Vagina (tissue), 2 donors: ENCODE measurements around the gene CACNA1S. TPM values are rescaled to one million over a fixed set of nuclear protein-coding genes. Genes with fewer than 3 reads are reported as not detected.

Experiments
- DNase-seq, 2 donors: peaks; one replicate each; pipeline ENCODE4 v3.0.0-alpha.2; 2017; ENCODE audit errors: extremely low spot score in 2 of 2
- H3K27ac ChIP-seq: fragments of 200-600 bp; sonication (generic); one replicate; pipeline ENCODE4 v1.5.1; 2019
- H3K27me3 ChIP-seq: fragments of 200-600 bp; sonication (generic); one replicate; pipeline ENCODE4 v1.5.1; 2019
- H3K36me3 ChIP-seq, 2 donors: fragments of 200-600 bp; sonication (generic); one replicate each; pipeline ENCODE4 v1.5.1; 2017 to 2019
- H3K4me1 ChIP-seq: fragments of 200-600 bp; sonication (generic); one replicate; pipeline ENCODE4 v1.5.1; 2019
- H3K4me3 ChIP-seq, 2 donors: fragments of 200-600 bp; sonication (generic); 1 replicate in 1 of 2; 2 replicates in 1 of 2; pipeline ENCODE4 v1.5.1; 2016 to 2019
- H3K9me3 ChIP-seq: fragments of 200-600 bp; sonication (generic); one replicate; pipeline ENCODE4 v1.5.1; 2019
- POLR2A ChIP-seq, 2 donors: fragments of 450-650 bp; IDR thresholded peaks; one replicate each; pipeline ENCODE4 v1.6.1; 2017; ENCODE audit warnings: antibody characterized with exemption in 2 of 2, mild to moderate bottlenecking in 2 of 2, moderate library complexity in 2 of 2
- POLR2AphosphoS5 ChIP-seq, 2 donors: sonication (generic); formaldehyde crosslinking; IDR thresholded peaks; one replicate each; pipeline ENCODE4 v1.9.0; 2017; ENCODE audit warnings: antibody characterized with exemption in 2 of 2, mild to moderate bottlenecking in 2 of 2, low read depth in 1 of 2; ENCODE audit not compliant: insufficient read depth in 1 of 2
- intact Hi-C: fragments of 100-400 bp; cut with DNase I; formaldehyde crosslinking; loops from one replicate; pipeline ENCODE4 v1.15.1; 2023
- total RNA-seq: library from RNA; depleted of rRNA; stranded (reverse); fragments of >200 nt; gene quantifications from one replicate; pipeline ENCODE4 v1.2.3, GENCODE V29; 2016
- TF ChIP-seq, protein P1 (sequence below), 3 experiments: fragments of 450-650 bp in 2 of 3; fragments of 200-600 bp in 1 of 3; sonication (generic) in 1 of 3; IDR thresholded peaks; one replicate each; pipeline ENCODE4 v1.5.1; 2017 to 2019; ENCODE audit warnings: antibody characterized with exemption in 3 of 3, mild to moderate bottlenecking in 2 of 3, moderate library complexity in 2 of 3

Gene CACNA1S
- total RNA-seq, 1 donor from 2014 or later = not detected

DNA sequence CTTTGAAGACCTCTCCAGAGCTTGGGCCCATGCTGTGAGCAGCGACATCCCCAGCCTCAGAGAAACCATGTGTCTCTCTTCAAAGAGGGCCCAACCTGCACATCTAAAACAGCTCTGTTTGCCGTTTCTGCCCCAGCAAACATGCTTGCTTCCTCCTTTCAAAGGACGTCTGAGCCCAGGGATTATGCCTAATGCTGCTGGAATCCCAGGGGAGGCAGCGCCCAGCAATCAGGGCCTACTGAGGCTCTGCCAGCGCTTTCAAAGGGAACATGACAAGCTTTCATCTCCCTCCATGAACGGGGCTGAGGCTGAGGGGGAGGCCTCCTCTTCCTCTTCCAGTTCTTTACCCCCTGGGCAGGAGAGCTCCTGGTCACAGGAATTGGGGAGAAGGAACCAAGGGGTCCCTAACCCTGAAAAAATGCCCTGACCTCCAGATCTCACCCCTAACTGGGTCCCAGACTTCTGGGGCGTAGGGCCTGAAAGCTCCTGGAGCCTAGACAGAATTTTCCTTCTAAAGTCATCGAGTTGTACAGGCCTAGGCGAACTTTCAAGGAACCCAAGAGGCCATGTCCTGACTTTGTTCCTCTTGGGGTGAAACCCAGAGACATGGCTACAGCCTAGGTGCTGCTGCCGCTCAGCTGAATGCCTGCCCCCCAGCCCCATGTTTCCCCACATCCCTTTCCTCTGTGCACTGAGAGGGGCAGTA lies 28.2 kb upstream of the CACNA1S start:
- H3K4me3 ChIP-seq = no peak overlapping the region
- peaks cover 0 to 57% of the 10 kb centered on the region in 2 donors for H3K36me3 ChIP-seq
- peaks cover 34% of the 10 kb centered on the region for H3K4me1 ChIP-seq
- no peak for DNase-seq
- TF ChIP-seq POLR2AphosphoS5 (IDR thresholded peaks at IDR 0.05; ENCODE audit: insufficient read depth in 1 of 2, low read depth in 1 of 2) (no peak), POLR2A (IDR thresholded peaks at IDR 0.05) (no peak)
- TF ChIP-seq, protein P1, sequence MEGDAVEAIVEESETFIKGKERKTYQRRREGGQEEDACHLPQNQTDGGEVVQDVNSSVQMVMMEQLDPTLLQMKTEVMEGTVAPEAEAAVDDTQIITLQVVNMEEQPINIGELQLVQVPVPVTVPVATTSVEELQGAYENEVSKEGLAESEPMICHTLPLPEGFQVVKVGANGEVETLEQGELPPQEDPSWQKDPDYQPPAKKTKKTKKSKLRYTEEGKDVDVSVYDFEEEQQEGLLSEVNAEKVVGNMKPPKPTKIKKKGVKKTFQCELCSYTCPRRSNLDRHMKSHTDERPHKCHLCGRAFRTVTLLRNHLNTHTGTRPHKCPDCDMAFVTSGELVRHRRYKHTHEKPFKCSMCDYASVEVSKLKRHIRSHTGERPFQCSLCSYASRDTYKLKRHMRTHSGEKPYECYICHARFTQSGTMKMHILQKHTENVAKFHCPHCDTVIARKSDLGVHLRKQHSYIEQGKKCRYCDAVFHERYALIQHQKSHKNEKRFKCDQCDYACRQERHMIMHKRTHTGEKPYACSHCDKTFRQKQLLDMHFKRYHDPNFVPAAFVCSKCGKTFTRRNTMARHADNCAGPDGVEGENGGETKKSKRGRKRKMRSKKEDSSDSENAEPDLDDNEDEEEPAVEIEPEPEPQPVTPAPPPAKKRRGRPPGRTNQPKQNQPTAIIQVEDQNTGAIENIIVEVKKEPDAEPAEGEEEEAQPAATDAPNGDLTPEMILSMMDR (IDR thresholded peaks at IDR 0.05) = no peak
- H3K27me3 ChIP-seq = no peaks in the 10 kb centered on the region
- intact Hi-C loops = no loop called here
- H3K27ac ChIP-seq = no peak overlapping the region
- H3K9me3 ChIP-seq = no peaks in the 10 kb centered on the region

DNA sequence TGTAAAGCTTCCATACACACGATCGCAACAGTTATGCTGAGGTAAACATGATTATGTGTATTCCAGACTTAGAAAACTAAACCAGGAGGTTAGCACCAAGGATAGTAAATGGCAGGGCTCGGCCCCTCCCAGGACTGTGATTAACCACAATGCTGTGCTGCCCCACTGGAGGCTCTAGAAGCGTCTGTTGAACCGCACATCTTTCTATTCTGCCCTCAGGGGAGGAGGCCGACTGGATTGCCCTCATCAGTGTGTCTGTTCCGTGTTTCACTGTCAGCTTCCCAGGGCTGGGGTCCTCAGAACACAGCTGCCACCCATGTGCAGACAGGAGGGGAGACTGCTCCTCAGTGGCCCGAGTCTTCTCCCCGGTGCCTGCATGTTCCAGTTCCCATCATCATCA lies 27.5 kb upstream of the CACNA1S start:
- TF ChIP-seq POLR2AphosphoS5 (IDR thresholded peaks at IDR 0.05; ENCODE audit: insufficient read depth in 1 of 2, low read depth in 1 of 2) (no peak), POLR2A (IDR thresholded peaks at IDR 0.05) (no peak)
- TF ChIP-seq, protein P1 (IDR thresholded peaks at IDR 0.05) = no peak
- DNase-seq = no peak
- intact Hi-C loops = no loop called here
- H3K4me1 ChIP-seq = peaks cover 34% of the 10 kb centered on the region
- H3K9me3 ChIP-seq = no peaks in the 10 kb centered on the region
- no peaks in the 10 kb centered on the region for H3K27me3 ChIP-seq
- no peak overlapping the region for H3K27ac ChIP-seq
- H3K36me3 ChIP-seq = peaks cover 0 to 57% of the 10 kb centered on the region in 2 donors
- no peak overlapping the region for H3K4me3 ChIP-seq

- DNase-seq = no peak
- no peak overlapping the region for H3K27ac ChIP-seq
- intact Hi-C loops = no loop called here
Observed at GRCh38 chr1:201139306-201139705, 27.1 kb upstream of the CACNA1S start.

DNA sequence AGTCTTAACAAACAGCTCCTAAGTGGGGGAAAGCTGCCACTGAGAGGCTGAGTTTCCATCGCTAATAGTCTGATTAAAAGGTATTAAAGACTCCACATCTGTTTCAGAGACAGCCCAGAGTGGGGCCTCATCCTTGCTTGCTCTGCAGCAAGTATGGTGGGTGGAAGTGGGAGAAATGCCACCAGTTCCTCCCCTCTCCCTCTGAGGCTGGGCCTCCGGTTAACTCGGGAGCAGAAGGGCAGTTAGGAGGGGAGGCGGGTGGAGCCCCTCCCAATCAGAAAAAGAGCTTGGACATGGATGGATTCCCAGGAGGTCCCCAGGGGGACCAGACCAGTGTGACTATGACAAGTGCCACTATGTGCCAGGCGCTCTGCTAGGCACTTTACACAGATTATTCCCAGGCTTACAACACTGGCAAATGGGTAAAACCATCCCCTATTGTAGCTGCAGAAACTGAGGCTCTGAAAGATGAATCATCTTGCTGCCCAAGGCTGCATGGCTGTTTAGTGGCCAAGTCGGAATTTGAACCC lies 26.1 kb upstream of the CACNA1S start:
- DNase-seq = no peak
- TF ChIP-seq POLR2A (IDR thresholded peaks at IDR 0.05) (no peak), POLR2AphosphoS5 (IDR thresholded peaks at IDR 0.05; ENCODE audit: insufficient read depth in 1 of 2, low read depth in 1 of 2) (no peak)
- TF ChIP-seq, protein P1 (IDR thresholded peaks at IDR 0.05) = no peak
- peaks cover 0 to 50% of the 10 kb centered on the region in 2 donors for H3K36me3 ChIP-seq
- intact Hi-C loops = no loop called here
- H3K4me1 ChIP-seq = peaks cover 34% of the 10 kb centered on the region
- H3K9me3 ChIP-seq = no peaks in the 10 kb centered on the region
- H3K27ac ChIP-seq = peak overlapping the region; percentile 71
- H3K27me3 ChIP-seq = no peaks in the 10 kb centered on the region
- H3K4me3 ChIP-seq = no peak overlapping the region

More at GRCh38 chr1:201139306-201139705, 27.1 kb upstream of the CACNA1S start:
- no peaks in the 10 kb centered on the region for H3K9me3 ChIP-seq
- peaks cover 34% of the 10 kb centered on the region for H3K4me1 ChIP-seq
- TF ChIP-seq, protein P1 (IDR thresholded peaks at IDR 0.05) = no peak
- TF ChIP-seq POLR2A (IDR thresholded peaks at IDR 0.05) = no peak
- TF ChIP-seq POLR2AphosphoS5 (IDR thresholded peaks at IDR 0.05; ENCODE audit: insufficient read depth in 1 of 2, low read depth in 1 of 2) = no peak
- no peak overlapping the region for H3K4me3 ChIP-seq
- no peaks in the 10 kb centered on the region for H3K27me3 ChIP-seq
- H3K36me3 ChIP-seq = peaks cover 0 to 57% of the 10 kb centered on the region in 2 donors
